Endothelial cell of umbilical vein (primary cell): ENCODE data around the gene E2F2. TPM values are rescaled to one million over a fixed set of nuclear protein-coding genes. Genes with fewer than 3 reads are reported as not detected.

Experiments
- BruUV-seq: library from RNA; stranded (reverse); fragments of 400-500 nt; replicated peaks from 2 replicates; lab custom pipeline; 2021; lab: Mats Ljungman, UMichigan
- CTCF ChIA-PET: fragments of 300-600, 350-600 bp; sonication (Branson Sonifier 250); formaldehyde crosslinking; loops from one replicate; lab custom pipeline; 2021; ENCODE audit warnings: antibody characterized with exemption, inconsistent platforms; lab: Charles Lee
- POLR2A ChIA-PET: fragments of 300-600, 350-600 bp; sonication (Branson Sonifier 250); formaldehyde crosslinking; loops from one replicate; lab custom pipeline; 2021; ENCODE audit warnings: antibody characterized with exemption, inconsistent platforms; lab: Charles Lee
- DNase-seq: peaks from one replicate; pipeline ENCODE4 v3.0.0-alpha.2; 2011; ENCODE audit warnings: low read depth, low spot score
- FAIRE-seq: peaks from 2 replicates; lab custom pipeline; 2011; peaks lifted over from hg19 to GRCh38; lab: Jason Lieb, UNC
- H2AFZ ChIP-seq: 2 replicates; pipeline ENCODE4 v1.6.0; 2012; ENCODE audit warnings: low read depth, low read length, control low read depth, inconsistent platforms
- H3K27ac ChIP-seq: 2 replicates; pipeline ENCODE4 v1.5.1; 2011; ENCODE audit warnings: low read depth, mild to moderate bottlenecking, control low read depth, low read length, moderate library complexity; ENCODE audit not compliant: insufficient read depth
- H3K27me3 ChIP-seq, 2 experiments: 2 replicates each; pipeline versions ENCODE4 v1.6.0 to v1.6.1; 2011; ENCODE audit warnings: low read length in 2 of 2, mixed read lengths in 1 of 2; ENCODE audit not compliant: control insufficient read depth in 2 of 2, insufficient read depth in 2 of 2
- H3K36me3 ChIP-seq, 2 experiments: 2 replicates in 1 of 2; 3 replicates in 1 of 2; pipeline ENCODE4 v1.5.1; 2011; ENCODE audit warnings: low read length in 2 of 2, mild to moderate bottlenecking in 1 of 2, moderate library complexity in 1 of 2; ENCODE audit not compliant: control insufficient read depth in 2 of 2, insufficient read depth in 2 of 2; ENCODE audit errors: extremely low read depth in 1 of 2
- H3K4me1 ChIP-seq: 3 replicates; pipeline ENCODE4 v1.5.1; 2011; ENCODE audit warnings: mild to moderate bottlenecking, low read length; ENCODE audit not compliant: control insufficient read depth, insufficient read depth; ENCODE audit errors: extremely low read depth
- H3K4me2 ChIP-seq: 2 replicates; pipeline ENCODE4 v1.6.1; 2011; ENCODE audit warnings: low read length, control low read depth, mixed read lengths; ENCODE audit not compliant: insufficient read depth
- H3K4me3 ChIP-seq, 3 experiments: fragments of 200-600 bp in 1 of 3; sonication (generic), shearing (Covaris generic) in 1 of 3; replicated peaks in 1 of 3; 2 replicates each; pipeline ENCODE4 v1.5.1; 2011 to 2016; ENCODE audit warnings: control low read depth in 3 of 3, low read length in 3 of 3, mild to moderate bottlenecking in 2 of 3, inconsistent platforms in 1 of 3, low read depth in 1 of 3, moderate library complexity in 1 of 3; ENCODE audit not compliant: insufficient read depth in 1 of 3
- H3K79me2 ChIP-seq: 2 replicates; pipeline ENCODE4 v1.6.0; 2012; ENCODE audit warnings: low read length, inconsistent platforms; ENCODE audit not compliant: control insufficient read depth, insufficient read depth
- H3K9ac ChIP-seq: replicated peaks from 2 replicates; pipeline ENCODE3; 2011; ENCODE audit warnings: low read length, control low read depth; ENCODE audit not compliant: insufficient read depth; ENCODE audit errors: extremely low read depth
- H3K9me1 ChIP-seq: replicated peaks from 3 replicates; pipeline ENCODE4 v1.6.0; 2011; ENCODE audit warnings: mild to moderate bottlenecking, low read length; ENCODE audit not compliant: control insufficient read depth, insufficient read depth; ENCODE audit errors: extremely low read depth
- H3K9me3 ChIP-seq: replicated peaks from 2 replicates; pipeline ENCODE4 v1.5.1; 2012; ENCODE audit warnings: low read length, inconsistent platforms; ENCODE audit not compliant: control insufficient read depth, insufficient read depth
- H4K20me1 ChIP-seq: replicated peaks from 2 replicates; pipeline ENCODE3; 2011; ENCODE audit warnings: mild to moderate bottlenecking, low read length; ENCODE audit not compliant: control insufficient read depth, insufficient read depth; ENCODE audit errors: extremely low read depth
- CTCF ChIP-seq, 2 donors: IDR thresholded peaks; 1 replicate in 1 of 2; 2 replicates in 1 of 2; pipeline ENCODE4 v1.5.1; 2011; ENCODE audit warnings: low read length in 2 of 2, mild to moderate bottlenecking in 2 of 2, moderate library complexity in 2 of 2, control low read depth in 1 of 2, inconsistent platforms in 1 of 2, low read depth in 1 of 2; ENCODE audit not compliant: insufficient read depth in 1 of 2; ENCODE audit errors: extremely low read depth in 1 of 2
- EZH2 ChIP-seq: IDR thresholded peaks from 2 replicates; pipeline ENCODE4 v1.6.1; 2012; ENCODE audit warnings: borderline replicate concordance, low read depth, mild to moderate bottlenecking, moderate library complexity, low read length, inconsistent platforms; ENCODE audit not compliant: severe bottlenecking
- FOS ChIP-seq: IDR thresholded peaks from 2 replicates; pipeline ENCODE4 v1.6.1; 2011; ENCODE audit warnings: mild to moderate bottlenecking, low read length, moderate library complexity, borderline replicate concordance; ENCODE audit not compliant: insufficient read depth
- GATA2 ChIP-seq: IDR thresholded peaks from 2 replicates; pipeline ENCODE4 v1.7.0; 2011; ENCODE audit warnings: low read depth, mild to moderate bottlenecking, moderate library complexity, mixed read lengths, low read length; ENCODE audit not compliant: insufficient read length, insufficient read depth
- JUN ChIP-seq: IDR thresholded peaks from 2 replicates; pipeline ENCODE4 v1.6.1; 2011; ENCODE audit warnings: borderline replicate concordance, low read depth; ENCODE audit not compliant: insufficient read length, insufficient read depth
- MAX ChIP-seq: IDR thresholded peaks from 2 replicates; pipeline ENCODE4 v1.6.1; 2011; ENCODE audit not compliant: insufficient read depth, insufficient read length
- MYC ChIP-seq: IDR thresholded peaks from one replicate; pipeline ENCODE4 v1.6.1; 2011; ENCODE audit warnings: mild to moderate bottlenecking, low read depth, low read length
- POLR2A ChIP-seq: IDR thresholded peaks from 2 replicates; pipeline ENCODE4 v1.6.1; 2012; ENCODE audit warnings: low read depth, mild to moderate bottlenecking, control low read depth, low read length
- POLR2AphosphoS5 ChIP-seq: IDR thresholded peaks from 2 replicates; pipeline ENCODE4 v1.6.1; 2012; ENCODE audit warnings: low read depth, mild to moderate bottlenecking, control low read depth, low read length, moderate library complexity; ENCODE audit not compliant: insufficient read depth
- dilution Hi-C: fragments of 300-500 bp; cut with MboI; formaldehyde crosslinking; loops from one replicate; pipeline ENCODE4 v1.15.0; 2019; ENCODE audit warnings: low sequenced_read_pairs; ENCODE audit not compliant: extremely low pct_ligation_motif_present
- intact Hi-C: fragments of 100-400 bp; cut with micrococcal nuclease; formaldehyde crosslinking; loops from one replicate; pipeline ENCODE4 v1.10.0; 2022
- polyA plus RNA-seq, 4 experiments: library from polyadenylated mRNA; depleted of rRNA in 3 of 4; stranded (reverse) in 3 of 4; unstranded in 1 of 4; fragments of >200 nt; gene quantifications; 2 replicates each; pipeline versions ENCODE4 v1.2.1 to v1.2.3, GENCODE V29; 2011 to 2012; ENCODE audit warnings: missing spikeins in 1 of 4
- total RNA-seq: library from RNA; stranded (reverse); gene quantifications from 2 replicates; pipeline ENCODE4 v1.2.3, GENCODE V29; 2021

E2F2 gene
- total and polyA plus RNA-seq, 2 donors (not counting 3 experiments of a cell fraction or from before 2014, with no cell fraction given), result 1.1 to 5.6 TPM

- H3K27me3 ChIP-seq, result no peaks in the 10 kb centered on the region
- FAIRE-seq, result no peak
- TF ChIP-seq GATA2 (no peak), MYC (no peak), POLR2AphosphoS5 (no peak), CTCF (IDR thresholded peaks at IDR 0.05; ENCODE audit: extremely low read depth in 1 of 2, insufficient read depth in 1 of 2, low read depth in 1 of 2, low read length in 2 of 2) (no peak), JUN (no peak), MAX (no peak), POLR2A (no peak), EZH2 (no peak), FOS (no peak)
- DNase-seq, result no peak
- H3K79me2 ChIP-seq, result no peaks in the 10 kb centered on the region
- H3K9ac ChIP-seq, result no peak overlapping the region
- H2AFZ ChIP-seq, result no peak overlapping the region
- intact Hi-C loops (no loop called here), dilution Hi-C loops (no loop called here)
- peaks cover 41% of the 10 kb centered on the region for H3K4me1 ChIP-seq
- ChIA-PET CTCF (interaction anchor here (1.9 to 24.8 kb wide), 2 partner anchors 82 to 106 kb away, joined by 5 to 1069 read pairs; no protein-coding TSS in a partner anchor), POLR2A (no interaction called here)
- no peak overlapping the region for H3K4me2 ChIP-seq
- H3K4me3 ChIP-seq, result no peak overlapping the region
- no TSS peak for BruUV-seq
- no peaks in the 10 kb centered on the region for H3K36me3 ChIP-seq
- H4K20me1 ChIP-seq, result no peaks in the 10 kb centered on the region
- no peak overlapping the region for H3K27ac ChIP-seq
- no peaks in the 10 kb centered on the region for H3K9me1 ChIP-seq
- no peaks in the 10 kb centered on the region for H3K9me3 ChIP-seq
These were observed 20.8 kb upstream of the E2F2 start for GRCh38 chr1:23551849-23552248.
